H1 (cell line): Measurements from ENCODE around the gene THAP4. TPM values are rescaled to one million over a fixed set of nuclear protein-coding genes. Genes with fewer than 3 reads are reported as not detected.

Experiments used
- BACH1 ChIP-seq: IDR thresholded peaks from 2 replicates; pipeline ENCODE4 v1.6.1; 2012; ENCODE audit warnings: low read length, improper control_type of control experiment
- CREB1 ChIP-seq: IDR thresholded peaks from 2 replicates; pipeline ENCODE4 v1.6.1; 2012; ENCODE audit warnings: inconsistent platforms
- POLR2AphosphoS5 ChIP-seq: IDR thresholded peaks from 2 replicates; pipeline ENCODE4 v1.6.1; 2011; ENCODE audit warnings: low read depth, low read length
- SIN3A ChIP-seq, 2 experiments: IDR thresholded peaks in 1 of 2; conservative IDR thresholded peaks in 1 of 2; 2 replicates each; pipeline ENCODE4 v1.6.1; 2011 to 2012; ENCODE audit warnings: low read length in 2 of 2, improper control_type of control experiment in 1 of 2, low read depth in 1 of 2, mild to moderate bottlenecking in 1 of 2
- TBP ChIP-seq: IDR thresholded peaks from 2 replicates; pipeline ENCODE4 v1.6.1; 2011; ENCODE audit warnings: low read depth, low read length, improper control_type of control experiment
- polyA plus RNA-seq, 7 experiments: library from polyadenylated mRNA; depleted of rRNA in 3 of 7; stranded (reverse) in 5 of 7; unstranded in 2 of 7; fragments of >200 nt in 5 of 7; fragments of 200-250 nt in 2 of 7; gene quantifications; 1 replicate in 5 of 7; 2 replicates in 1 of 7; 4 replicates in 1 of 7; pipeline versions ENCODE4 v1.2.1 to v1.2.3, GENCODE V29; 2011 to 2013; ENCODE audit warnings: missing spikeins in 2 of 7, mixed read lengths in 2 of 7
- total RNA-seq: library from RNA; stranded (reverse); fragmentation: NEBNext Ultra II Directional; extraction: Animal tissue kit (Norgen Biotek cat#: 25700); gene quantifications from 2 replicates; pipeline ENCODE4 v1.2.1, GENCODE V29; 2021

Gene THAP4
- total and polyA plus RNA-seq, 2 of the 8 experiments (the other 6 are each of a cell fraction or from before 2014, with no cell fraction given), result 78.9 to 83.6 TPM

DNA sequence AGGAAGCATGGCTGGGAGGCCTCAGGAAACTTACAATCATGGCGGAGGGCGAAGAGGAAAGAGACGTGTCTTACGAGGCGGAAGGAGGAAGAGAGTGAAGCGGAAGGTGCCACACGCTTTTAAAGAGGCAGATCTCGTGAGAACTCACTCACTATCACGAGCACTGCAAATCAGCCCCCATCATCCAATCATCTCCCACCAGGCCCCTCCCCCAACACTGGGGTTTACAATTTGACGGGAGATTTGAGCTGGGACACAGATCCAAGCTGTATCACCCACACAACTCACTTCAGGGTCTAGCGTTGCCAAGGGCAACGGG is 83.5 kb downstream of the THAP4 start (continued):
- no peak for TF ChIP-seq TBP
- TF ChIP-seq CREB1, result no peak
- TF ChIP-seq POLR2AphosphoS5, result no peak
- TF ChIP-seq BACH1, result no peak
- no peak for TF ChIP-seq SIN3A (conservative IDR thresholded peaks at IDR 0.05 in 1 of 2, IDR thresholded peaks at IDR 0.05 in 1 of 2; ENCODE audit: low read depth in 1 of 2, low read length in 2 of 2)
